Endothelial cell (in vitro differentiated cells): ENCODE measurements around the gene FAM219A. TPM values are rescaled to one million over a fixed set of nuclear protein-coding genes. Genes with fewer than 3 reads are reported as not detected.
A peak's percentile ranks its signal among the peaks of the same experiment; 100 is the strongest.

ENCODE experiments used
- DNase-seq: peaks from one replicate; pipeline ENCODE4 v3.0.0; 2021; ENCODE audit warnings: low spot score
- H3K27ac Mint-ChIP-seq: one replicate; pipeline ENCODE4 v1.8.0; 2021; ENCODE audit warnings: mixed read lengths, inconsistent platforms; ENCODE audit not compliant: unreplicated experiment
- H3K27me3 Mint-ChIP-seq: one replicate; pipeline ENCODE4 v1.8.0; 2021; ENCODE audit warnings: mild to moderate bottlenecking, moderate library complexity, mixed read lengths, inconsistent platforms; ENCODE audit not compliant: unreplicated experiment
- H3K36me3 Mint-ChIP-seq: one replicate; pipeline ENCODE4 v1.8.0; 2021; ENCODE audit warnings: mild to moderate bottlenecking, low read depth, mixed read lengths, inconsistent platforms; ENCODE audit not compliant: unreplicated experiment
- H3K4me1 Mint-ChIP-seq: one replicate; pipeline ENCODE4 v1.8.0; 2021; ENCODE audit warnings: mild to moderate bottlenecking, mixed read lengths, inconsistent platforms; ENCODE audit not compliant: unreplicated experiment
- H3K4me3 Mint-ChIP-seq: one replicate; pipeline ENCODE4 v1.8.0; 2021; ENCODE audit warnings: mild to moderate bottlenecking, mixed read lengths, inconsistent platforms; ENCODE audit not compliant: unreplicated experiment
- H3K9me3 Mint-ChIP-seq: one replicate; pipeline ENCODE4 v1.8.0; 2021; ENCODE audit warnings: mixed read lengths, inconsistent platforms; ENCODE audit not compliant: unreplicated experiment
- total RNA-seq: library from RNA; stranded (reverse); fragmentation: NEBNext Ultra II Directional; extraction: Animal tissue kit (Norgen Biotek cat#: 25700); gene quantifications from one replicate; pipeline ENCODE4 v1.2.1, GENCODE V29; 2021; ENCODE audit not compliant: unreplicated experiment
- TF ChIP-seq, protein P1 (sequence below): fragments of 200-600 bp; sonication (generic); IDR thresholded peaks from one replicate; pipeline ENCODE4 v1.5.0; 2021; ENCODE audit warnings: antibody characterized with exemption; ENCODE audit not compliant: unreplicated experiment

FAM219A gene
- total RNA-seq, 1 donor from 2014 or later = 55.3 TPM

DNA sequence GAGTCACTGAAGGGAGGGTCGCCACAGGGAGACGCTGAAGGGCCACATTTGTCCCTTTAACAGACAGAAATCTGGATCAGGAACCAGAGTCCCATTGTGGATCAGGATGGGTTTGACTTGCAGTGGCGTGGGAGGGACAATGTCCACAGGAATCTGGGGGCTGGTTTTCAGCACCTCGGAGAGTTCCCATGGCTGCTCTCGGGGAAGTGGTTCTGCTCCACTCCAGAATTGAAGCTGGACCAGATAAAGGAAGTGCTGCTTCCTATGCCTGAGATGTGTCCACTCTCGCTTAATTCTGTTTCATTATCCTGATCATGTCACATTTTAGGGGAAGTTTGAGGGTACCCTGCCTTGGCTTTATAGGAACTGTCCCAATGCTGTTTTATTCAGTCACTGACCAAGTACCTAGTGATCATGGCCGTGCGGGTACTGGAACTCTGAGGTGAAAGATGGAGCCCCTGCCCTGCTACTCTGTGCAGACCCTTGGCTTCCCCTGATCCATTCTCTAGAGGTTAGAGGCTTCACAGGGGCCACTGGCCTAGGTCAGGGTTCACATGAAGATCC lies 35.7 kb upstream of the FAM219A start:
- Mint-ChIP-seq H3K4me3 (no peak overlapping the region), H3K36me3 (no peaks in the 10 kb centered on the region), H3K9me3 (no peaks in the 10 kb centered on the region), H3K27me3 (no peaks in the 10 kb centered on the region), H3K27ac (no peak overlapping the region), H3K4me1 (peaks cover 16% of the 10 kb centered on the region)
- TF ChIP-seq, protein P1, sequence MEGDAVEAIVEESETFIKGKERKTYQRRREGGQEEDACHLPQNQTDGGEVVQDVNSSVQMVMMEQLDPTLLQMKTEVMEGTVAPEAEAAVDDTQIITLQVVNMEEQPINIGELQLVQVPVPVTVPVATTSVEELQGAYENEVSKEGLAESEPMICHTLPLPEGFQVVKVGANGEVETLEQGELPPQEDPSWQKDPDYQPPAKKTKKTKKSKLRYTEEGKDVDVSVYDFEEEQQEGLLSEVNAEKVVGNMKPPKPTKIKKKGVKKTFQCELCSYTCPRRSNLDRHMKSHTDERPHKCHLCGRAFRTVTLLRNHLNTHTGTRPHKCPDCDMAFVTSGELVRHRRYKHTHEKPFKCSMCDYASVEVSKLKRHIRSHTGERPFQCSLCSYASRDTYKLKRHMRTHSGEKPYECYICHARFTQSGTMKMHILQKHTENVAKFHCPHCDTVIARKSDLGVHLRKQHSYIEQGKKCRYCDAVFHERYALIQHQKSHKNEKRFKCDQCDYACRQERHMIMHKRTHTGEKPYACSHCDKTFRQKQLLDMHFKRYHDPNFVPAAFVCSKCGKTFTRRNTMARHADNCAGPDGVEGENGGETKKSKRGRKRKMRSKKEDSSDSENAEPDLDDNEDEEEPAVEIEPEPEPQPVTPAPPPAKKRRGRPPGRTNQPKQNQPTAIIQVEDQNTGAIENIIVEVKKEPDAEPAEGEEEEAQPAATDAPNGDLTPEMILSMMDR = no peak
- peak; percentile 69 for DNase-seq

GRCh38 chr9:34492051-34492450 lies 33.7 kb upstream of the FAM219A start:
- Mint-ChIP-seq H3K36me3 (no peaks in the 10 kb centered on the region), H3K27me3 (no peaks in the 10 kb centered on the region), H3K4me3 (no peak overlapping the region), H3K9me3 (no peaks in the 10 kb centered on the region), H3K27ac (no peak overlapping the region), H3K4me1 (peaks cover 16% of the 10 kb centered on the region)
- DNase-seq = no peak
- TF ChIP-seq, protein P1 = no peak

DNA sequence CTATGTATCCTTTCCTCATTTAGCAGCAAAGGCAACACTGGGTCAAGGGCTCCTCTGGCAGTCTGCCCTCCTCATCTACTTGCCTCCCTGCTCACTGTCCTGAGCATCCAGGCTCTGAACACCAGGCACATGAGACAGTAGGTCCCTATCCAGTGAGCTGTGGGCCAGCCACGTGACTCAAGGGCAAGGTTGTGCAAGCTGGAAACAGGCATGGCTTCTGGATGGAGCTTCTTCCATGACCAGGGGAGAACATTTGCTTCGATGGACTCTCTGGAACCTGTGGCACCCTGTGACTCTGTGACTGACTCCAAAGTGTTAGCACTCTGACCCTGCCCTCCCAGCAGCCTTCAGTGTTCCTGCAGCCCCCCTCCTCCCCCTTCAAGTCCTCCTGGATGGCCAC lies 33.2 kb upstream of the FAM219A start:
- TF ChIP-seq, protein P1 = no peak
- H3K36me3 Mint-ChIP-seq = no peaks in the 10 kb centered on the region
- H3K27ac Mint-ChIP-seq = no peak overlapping the region
- no peak overlapping the region for H3K4me3 Mint-ChIP-seq
- H3K4me1 Mint-ChIP-seq = peaks cover 14% of the 10 kb centered on the region
- DNase-seq = no peak
- no peaks in the 10 kb centered on the region for H3K27me3 Mint-ChIP-seq
- no peaks in the 10 kb centered on the region for H3K9me3 Mint-ChIP-seq

DNA sequence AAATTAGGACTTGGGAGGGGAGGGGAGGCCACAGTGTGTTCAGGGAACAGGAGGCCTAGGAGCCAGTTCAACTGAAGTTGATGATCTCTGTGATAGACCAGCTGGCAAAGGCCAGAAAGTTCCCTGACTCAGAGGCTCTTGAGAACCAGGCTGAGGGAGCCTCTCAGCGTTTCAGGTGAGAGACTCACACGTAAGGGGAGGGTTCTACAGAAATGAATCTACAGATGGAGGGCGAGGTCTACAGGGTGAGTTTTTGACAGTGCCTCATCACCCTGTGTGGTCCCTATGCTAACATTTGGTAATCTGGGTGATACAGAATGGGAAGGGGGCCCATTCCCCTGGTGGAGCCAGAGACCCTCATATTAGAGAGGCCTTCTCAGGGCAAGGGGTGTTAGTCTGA lies 32.4 kb upstream of the FAM219A start:
- Mint-ChIP-seq H3K36me3 (no peaks in the 10 kb centered on the region), H3K27ac (no peak overlapping the region), H3K4me1 (peaks cover 6% of the 10 kb centered on the region), H3K4me3 (no peak overlapping the region), H3K9me3 (no peaks in the 10 kb centered on the region), H3K27me3 (no peaks in the 10 kb centered on the region)
- TF ChIP-seq, protein P1 = no peak
- no peak for DNase-seq

DNA sequence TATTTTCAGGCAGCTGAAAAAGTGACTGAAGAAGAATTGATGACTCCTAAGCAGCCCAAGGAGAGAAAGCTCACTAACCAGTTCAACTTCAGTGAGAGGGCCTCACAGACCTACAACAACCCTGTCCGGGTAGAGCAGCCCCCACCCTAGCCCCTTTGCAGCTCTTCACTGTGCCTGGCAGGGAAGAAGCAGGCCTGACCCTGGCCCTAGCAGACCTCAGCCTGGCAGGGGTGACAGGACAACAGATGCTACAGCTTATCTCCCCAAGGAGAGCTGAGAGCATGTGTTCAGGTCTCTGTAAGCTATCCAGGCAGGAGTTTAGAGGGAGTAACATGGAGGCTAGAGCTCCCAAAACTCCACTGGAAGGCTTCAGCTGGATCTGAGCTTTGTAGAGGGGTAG lies 32.0 kb upstream of the FAM219A start:
- Mint-ChIP-seq H3K27ac (no peak overlapping the region), H3K27me3 (no peaks in the 10 kb centered on the region), H3K4me1 (peaks cover 3% of the 10 kb centered on the region), H3K4me3 (no peak overlapping the region), H3K9me3 (no peaks in the 10 kb centered on the region), H3K36me3 (no peaks in the 10 kb centered on the region)
- TF ChIP-seq, protein P1 = no peak
- no peak for DNase-seq
